Caco-2 (cell line): ENCODE measurements around the gene SHQ1. TPM values are rescaled to one million over a fixed set of nuclear protein-coding genes. Genes with fewer than 3 reads are reported as not detected.

Experiments
- BruUV-seq: library from RNA; stranded (reverse); fragments of 400-500 nt; replicated peaks from 2 replicates; lab custom pipeline; 2021; lab: Mats Ljungman, UMichigan
- CTCF ChIA-PET: fragments of 300-600 bp; sonication (Branson Sonifier 250); formaldehyde crosslinking; loops from one replicate; lab custom pipeline; 2022; ENCODE audit warnings: antibody characterized with exemption; lab: Charles Lee
- POLR2A ChIA-PET: fragments of 300-600 bp; sonication (Branson Sonifier 250); formaldehyde crosslinking; loops from one replicate; lab custom pipeline; 2022; ENCODE audit warnings: antibody characterized with exemption; lab: Charles Lee
- DNase-seq, 2 experiments: peaks; one replicate each; pipeline versions ENCODE4 v3.0.0 to v3.0.0-alpha.2; 2020 to 2022
- H3K27me3 ChIP-seq: replicated peaks from 2 replicates; pipeline ENCODE4 v1.6.0; 2011; ENCODE audit warnings: low read length; ENCODE audit not compliant: control insufficient read depth, insufficient read depth
- H3K36me3 ChIP-seq: 2 replicates; pipeline ENCODE4 v1.5.1; 2011; ENCODE audit warnings: low read length; ENCODE audit not compliant: control insufficient read depth, insufficient read depth
- H3K4me1 ChIP-seq: fragments of 250-450 bp; sonication (Bioruptor Pico); 2 replicates; pipeline ENCODE4 v1.5.1; 2020; ENCODE audit warnings: mild to moderate bottlenecking
- H3K4me3 ChIP-seq: 2 replicates; pipeline ENCODE4 v1.5.1; 2011; ENCODE audit warnings: low read depth, mild to moderate bottlenecking, control low read depth, low read length
- H3K9me3 ChIP-seq: fragments of 250-450 bp; sonication (Bioruptor Pico); 2 replicates; pipeline ENCODE4 v1.5.1; 2020; ENCODE audit warnings: mild to moderate bottlenecking, moderate library complexity
- H3K27ac Mint-ChIP-seq: one replicate; pipeline ENCODE4 v1.8.0; 2022; ENCODE audit warnings: mixed read lengths; ENCODE audit not compliant: unreplicated experiment
- H3K27me3 Mint-ChIP-seq: one replicate; pipeline ENCODE4 v1.8.0; 2022; ENCODE audit warnings: mixed read lengths; ENCODE audit not compliant: insufficient read depth, unreplicated experiment
- H3K36me3 Mint-ChIP-seq: one replicate; pipeline ENCODE4 v1.8.0; 2022; ENCODE audit warnings: mild to moderate bottlenecking, mixed read lengths; ENCODE audit not compliant: insufficient read depth, unreplicated experiment
- H3K4me1 Mint-ChIP-seq: one replicate; pipeline ENCODE4 v1.8.0; 2022; ENCODE audit warnings: low read depth, mixed read lengths; ENCODE audit not compliant: unreplicated experiment
- H3K4me3 Mint-ChIP-seq: one replicate; pipeline ENCODE4 v1.8.0; 2022; ENCODE audit warnings: mild to moderate bottlenecking, moderate library complexity, mixed read lengths; ENCODE audit not compliant: unreplicated experiment
- H3K9me3 Mint-ChIP-seq: one replicate; pipeline ENCODE4 v1.8.0; 2022; ENCODE audit warnings: mixed read lengths; ENCODE audit not compliant: unreplicated experiment
- intact Hi-C: fragments of 100-400 bp; cut with micrococcal nuclease; formaldehyde crosslinking; loops from one replicate; pipeline ENCODE4 v1.10.0; 2022; ENCODE audit not compliant: unreplicated experiment
- total RNA-seq: library from RNA; stranded (reverse); gene quantifications from 2 replicates; pipeline ENCODE4 v1.2.3, GENCODE V29; 2022
- TF ChIP-seq, protein P1 (sequence below), 2 experiments: fragments of 200-600 bp in 1 of 2; IDR thresholded peaks; 1 replicate in 1 of 2; 2 replicates in 1 of 2; pipeline versions ENCODE4 v1.5.1 to v1.8.0; 2011 to 2022; ENCODE audit warnings: antibody characterized with exemption in 1 of 2, control low read depth in 1 of 2, inconsistent platforms in 1 of 2, low read depth in 1 of 2, low read length in 1 of 2, mild to moderate bottlenecking in 1 of 2, moderate library complexity in 1 of 2; ENCODE audit not compliant: insufficient read depth in 1 of 2, severe bottlenecking in 1 of 2, unreplicated experiment in 1 of 2

The SHQ1 gene
- total RNA-seq, 1 experiment from 2014 or later = 18.8 TPM

DNA sequence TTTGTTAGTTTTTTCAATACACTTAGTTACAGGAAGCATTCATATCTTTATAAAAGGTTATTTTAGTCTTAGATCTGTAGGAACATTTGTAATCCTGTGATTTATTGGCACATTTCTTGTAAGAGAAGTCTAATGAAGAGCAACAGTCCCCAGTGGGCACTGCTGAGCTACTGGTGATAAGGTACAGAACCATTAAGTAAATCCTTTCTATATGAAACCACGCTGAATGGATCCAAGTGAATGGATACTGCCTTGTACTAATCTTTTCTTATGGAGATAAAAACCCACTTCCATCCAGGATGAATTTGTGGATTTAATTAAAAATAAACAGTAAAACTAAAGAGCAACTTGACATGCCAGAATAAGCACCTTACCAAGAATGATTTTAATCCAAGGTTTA lies 64.0 kb downstream of the SHQ1 start:
- Histone ChIP-seq H3K27me3 (no peaks in the 10 kb centered on the region), H3K36me3 (no peaks in the 10 kb centered on the region; the same call in 1 of the 2 replicates), H3K9me3 (no peaks in the 10 kb centered on the region), H3K4me1 (no peaks in the 10 kb centered on the region), H3K4me3 (no peak overlapping the region)
- peaks cover under 1% of the 10 kb centered on the region for H3K36me3 Mint-ChIP-seq
- no peaks in the 10 kb centered on the region for H3K27me3 Mint-ChIP-seq
- no peak overlapping the region for H3K4me3 Mint-ChIP-seq
- TF ChIP-seq, protein P1, sequence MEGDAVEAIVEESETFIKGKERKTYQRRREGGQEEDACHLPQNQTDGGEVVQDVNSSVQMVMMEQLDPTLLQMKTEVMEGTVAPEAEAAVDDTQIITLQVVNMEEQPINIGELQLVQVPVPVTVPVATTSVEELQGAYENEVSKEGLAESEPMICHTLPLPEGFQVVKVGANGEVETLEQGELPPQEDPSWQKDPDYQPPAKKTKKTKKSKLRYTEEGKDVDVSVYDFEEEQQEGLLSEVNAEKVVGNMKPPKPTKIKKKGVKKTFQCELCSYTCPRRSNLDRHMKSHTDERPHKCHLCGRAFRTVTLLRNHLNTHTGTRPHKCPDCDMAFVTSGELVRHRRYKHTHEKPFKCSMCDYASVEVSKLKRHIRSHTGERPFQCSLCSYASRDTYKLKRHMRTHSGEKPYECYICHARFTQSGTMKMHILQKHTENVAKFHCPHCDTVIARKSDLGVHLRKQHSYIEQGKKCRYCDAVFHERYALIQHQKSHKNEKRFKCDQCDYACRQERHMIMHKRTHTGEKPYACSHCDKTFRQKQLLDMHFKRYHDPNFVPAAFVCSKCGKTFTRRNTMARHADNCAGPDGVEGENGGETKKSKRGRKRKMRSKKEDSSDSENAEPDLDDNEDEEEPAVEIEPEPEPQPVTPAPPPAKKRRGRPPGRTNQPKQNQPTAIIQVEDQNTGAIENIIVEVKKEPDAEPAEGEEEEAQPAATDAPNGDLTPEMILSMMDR (IDR thresholded peaks at IDR 0.05; ENCODE audit: insufficient read depth in 1 of 2, low read depth in 1 of 2, low read length in 1 of 2, severe bottlenecking in 1 of 2, unreplicated experiment in 1 of 2) = no peak
- ChIA-PET CTCF (no interaction called here), POLR2A (no interaction called here)
- DNase-seq = no peak
- H3K9me3 Mint-ChIP-seq = no peaks in the 10 kb centered on the region
- no TSS peak for BruUV-seq
- H3K4me1 Mint-ChIP-seq = no peaks in the 10 kb centered on the region
- no peak overlapping the region for H3K27ac Mint-ChIP-seq
- intact Hi-C loops = no loop called here

DNA sequence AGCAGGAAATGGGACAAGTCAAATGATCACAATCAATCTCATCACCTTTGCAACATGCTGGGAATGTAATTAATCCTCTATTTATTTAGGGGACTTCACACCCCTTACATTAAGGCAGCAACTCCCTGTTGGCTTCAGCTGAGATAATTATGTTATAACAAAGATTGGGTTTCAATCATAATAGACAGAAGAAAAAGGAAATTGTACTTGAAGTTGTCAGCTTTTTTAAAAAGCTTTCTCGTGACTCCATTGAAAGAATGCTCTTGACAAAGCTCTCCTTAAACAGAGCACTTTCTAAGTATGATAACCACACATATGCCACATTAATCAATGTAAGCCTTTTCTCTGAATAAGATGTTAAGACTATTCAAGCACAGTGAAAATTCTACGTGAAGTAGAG lies 65.7 kb downstream of the SHQ1 start:
- Mint-ChIP-seq H3K9me3 (no peaks in the 10 kb centered on the region), H3K27ac (no peak overlapping the region), H3K4me3 (no peak overlapping the region), H3K36me3 (no peaks in the 10 kb centered on the region), H3K4me1 (no peaks in the 10 kb centered on the region), H3K27me3 (no peaks in the 10 kb centered on the region)
- H3K36me3 ChIP-seq = no peaks in the 10 kb centered on the region; the same call in 1 of the 2 replicates
- no peaks in the 10 kb centered on the region for H3K27me3 ChIP-seq
- no peaks in the 10 kb centered on the region for H3K4me1 ChIP-seq
- no peaks in the 10 kb centered on the region for H3K9me3 ChIP-seq
- BruUV-seq = no TSS peak
- ChIA-PET CTCF (no interaction called here), POLR2A (no interaction called here)
- DNase-seq = no peak
- intact Hi-C loops = no loop called here
- no peak overlapping the region for H3K4me3 ChIP-seq
- TF ChIP-seq, protein P1 (IDR thresholded peaks at IDR 0.05; ENCODE audit: insufficient read depth in 1 of 2, low read depth in 1 of 2, low read length in 1 of 2, severe bottlenecking in 1 of 2, unreplicated experiment in 1 of 2) = no peak

DNA sequence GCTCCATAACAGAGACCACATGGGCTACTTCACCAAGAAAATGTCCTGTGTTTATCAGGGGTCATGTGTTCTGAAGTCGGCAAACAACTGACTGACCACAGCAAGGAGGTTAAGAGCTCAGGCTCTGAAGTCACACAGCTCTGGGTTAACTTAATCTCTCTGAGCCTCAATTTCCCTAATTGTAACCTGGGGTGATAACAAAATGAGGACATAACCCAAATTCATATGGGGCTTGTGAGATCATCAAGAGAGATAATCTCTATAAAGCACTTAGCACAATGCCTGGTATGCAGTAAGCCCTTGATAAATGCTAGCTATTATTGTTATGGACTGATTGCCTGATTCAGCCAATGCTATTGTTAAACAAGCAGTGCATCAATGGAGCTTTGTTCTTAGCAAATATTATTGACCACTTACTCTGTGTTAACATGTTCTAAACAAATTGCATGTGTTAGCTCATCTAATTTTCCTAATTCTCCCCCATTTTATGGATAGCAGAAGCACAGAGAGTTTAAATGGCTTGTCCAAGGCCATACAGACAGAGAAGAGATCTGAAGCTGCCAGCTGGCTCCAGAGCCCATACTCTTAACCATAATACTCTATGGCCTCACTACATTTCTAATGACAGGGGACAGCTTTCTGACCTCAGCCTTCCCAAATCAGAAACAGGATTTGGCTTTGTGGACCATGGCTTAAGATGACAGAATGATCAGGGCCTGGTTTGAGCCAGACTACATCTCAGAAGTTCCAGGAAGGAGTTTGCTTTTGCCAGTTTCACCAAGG lies 78.3 kb downstream of the SHQ1 start:
- Mint-ChIP-seq H3K27ac (no peak overlapping the region), H3K9me3 (no peaks in the 10 kb centered on the region), H3K4me1 (no peaks in the 10 kb centered on the region), H3K36me3 (no peaks in the 10 kb centered on the region), H3K4me3 (no peak overlapping the region), H3K27me3 (no peaks in the 10 kb centered on the region)
- TF ChIP-seq, protein P1 (IDR thresholded peaks at IDR 0.05; ENCODE audit: insufficient read depth in 1 of 2, low read depth in 1 of 2, low read length in 1 of 2, severe bottlenecking in 1 of 2, unreplicated experiment in 1 of 2) = no peak
- Histone ChIP-seq H3K4me3 (no peak overlapping the region), H3K9me3 (no peaks in the 10 kb centered on the region), H3K27me3 (no peaks in the 10 kb centered on the region), H3K36me3 (no peaks in the 10 kb centered on the region), H3K4me1 (no peaks in the 10 kb centered on the region)
- BruUV-seq = no TSS peak
- intact Hi-C loops = no loop called here
- DNase-seq = no peak
- CTCF ChIA-PET = no interaction called here
- POLR2A ChIA-PET = no interaction called here
